HK-2 (cell line): Measurements from ENCODE around the gene ZSWIM4.
"Not testable (repeated sequence)": the region's sequence is repeated elsewhere in the genome, so short reads cannot be mapped to it uniquely, and the experiment has no call there.

Experiments
- DNase-seq: peaks from one replicate; pipeline ENCODE4 v3.0.0-alpha.2; 2018; ENCODE audit not compliant: unreplicated experiment

ZSWIM4 gene

DNA sequence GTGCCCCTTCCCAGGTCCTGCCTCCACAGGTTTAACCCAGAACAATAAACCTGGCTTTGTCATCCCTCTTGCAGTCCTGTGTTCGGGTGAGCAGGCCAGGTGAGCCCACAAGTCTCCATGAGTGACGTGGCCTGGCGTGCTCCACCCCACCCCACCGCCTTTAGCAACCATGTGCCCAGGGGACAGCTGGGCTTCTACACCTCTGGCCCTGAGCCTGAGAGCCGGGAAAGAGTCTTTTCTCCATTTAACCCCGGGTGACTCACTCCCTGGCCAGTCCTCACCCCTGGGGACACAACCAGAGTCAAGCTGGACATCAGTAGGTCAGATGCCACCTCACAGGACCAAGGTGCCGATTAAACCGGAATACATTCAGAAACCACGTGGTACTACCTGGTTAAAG, 16.8 kb upstream of the ZSWIM4 start:
- DNase-seq = no peak

DNA sequence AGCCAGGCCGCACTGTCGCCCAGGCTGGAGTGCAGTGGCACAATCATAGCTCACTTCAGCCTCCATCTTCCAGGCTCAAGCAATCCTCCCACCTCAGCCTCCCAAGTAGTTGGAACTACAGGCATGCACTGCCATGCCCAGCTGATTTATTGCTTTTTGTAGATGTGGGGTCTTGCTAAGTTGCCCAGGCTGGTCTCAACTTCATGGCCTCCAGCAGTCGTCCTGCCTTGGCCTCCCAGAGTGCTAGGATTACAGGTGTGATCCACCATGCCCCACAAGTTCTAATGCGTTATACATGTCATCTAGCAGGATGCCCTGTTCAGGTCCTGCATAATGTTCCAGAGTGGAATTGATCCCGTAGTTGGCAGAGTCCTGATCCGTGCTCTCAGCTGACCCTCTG, 16.4 kb upstream of the ZSWIM4 start:
- no peak for DNase-seq

DNA sequence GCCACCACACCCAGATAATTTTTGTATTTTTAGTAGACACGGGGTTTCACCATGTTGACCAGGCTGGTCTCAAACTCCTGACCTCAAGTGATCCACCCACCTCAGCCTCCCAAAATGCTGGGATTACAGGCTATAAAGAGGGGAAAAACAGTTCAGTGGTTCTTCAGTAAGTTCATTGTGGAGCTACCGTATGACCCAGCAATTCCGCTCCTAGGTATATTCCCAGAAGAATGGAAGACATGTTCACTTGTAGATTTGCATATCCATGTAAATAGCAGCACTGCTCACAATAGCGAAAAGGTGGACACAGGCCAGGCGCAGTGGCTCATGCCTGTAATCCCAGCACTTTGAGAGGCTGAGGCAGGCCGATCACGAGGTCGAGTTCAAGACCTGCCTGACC, 15.4 kb upstream of the ZSWIM4 start:
- DNase-seq = not testable (repeated sequence)

DNA sequence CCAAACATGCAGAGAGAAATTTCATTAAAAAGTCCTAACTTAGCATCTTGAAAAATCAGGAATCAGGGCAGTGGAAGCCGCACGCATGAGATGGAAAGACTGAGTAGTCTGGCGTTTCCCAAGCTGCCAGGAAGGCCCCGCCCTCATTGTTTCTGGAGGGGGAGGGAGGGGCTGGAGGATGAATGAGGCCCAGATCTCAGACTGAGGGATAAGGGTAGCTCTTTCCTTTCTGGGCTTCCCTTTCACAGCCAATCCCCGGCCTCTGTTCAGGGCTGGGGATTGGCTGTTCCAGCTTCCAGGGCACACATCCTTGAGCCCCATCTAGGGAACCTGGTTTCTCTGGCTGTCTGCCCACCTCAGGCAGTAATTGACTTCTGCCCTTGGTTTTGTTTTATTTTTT, 13.7 kb upstream of the ZSWIM4 start:
- peak; percentile 53 for DNase-seq

DNA sequence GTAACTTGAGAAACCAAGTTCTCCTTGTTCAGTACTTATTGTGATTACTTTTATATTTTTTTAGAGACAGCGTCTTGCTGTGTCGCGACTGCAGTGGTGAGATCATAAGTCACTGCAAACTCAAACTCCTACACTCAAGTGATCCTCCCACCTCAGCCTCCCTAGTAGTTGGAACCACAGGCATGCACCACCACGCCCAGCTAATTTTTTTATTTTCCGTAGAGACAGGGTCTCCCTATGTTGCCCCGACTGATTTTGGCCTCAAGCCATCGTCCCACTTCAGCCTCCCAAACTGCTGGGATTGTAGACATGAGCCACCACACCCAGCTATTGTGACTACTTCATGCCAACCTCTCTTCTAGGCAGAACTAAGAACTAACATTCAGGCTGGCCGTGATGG, 12.7 kb upstream of the ZSWIM4 start:
- no peak for DNase-seq

DNA sequence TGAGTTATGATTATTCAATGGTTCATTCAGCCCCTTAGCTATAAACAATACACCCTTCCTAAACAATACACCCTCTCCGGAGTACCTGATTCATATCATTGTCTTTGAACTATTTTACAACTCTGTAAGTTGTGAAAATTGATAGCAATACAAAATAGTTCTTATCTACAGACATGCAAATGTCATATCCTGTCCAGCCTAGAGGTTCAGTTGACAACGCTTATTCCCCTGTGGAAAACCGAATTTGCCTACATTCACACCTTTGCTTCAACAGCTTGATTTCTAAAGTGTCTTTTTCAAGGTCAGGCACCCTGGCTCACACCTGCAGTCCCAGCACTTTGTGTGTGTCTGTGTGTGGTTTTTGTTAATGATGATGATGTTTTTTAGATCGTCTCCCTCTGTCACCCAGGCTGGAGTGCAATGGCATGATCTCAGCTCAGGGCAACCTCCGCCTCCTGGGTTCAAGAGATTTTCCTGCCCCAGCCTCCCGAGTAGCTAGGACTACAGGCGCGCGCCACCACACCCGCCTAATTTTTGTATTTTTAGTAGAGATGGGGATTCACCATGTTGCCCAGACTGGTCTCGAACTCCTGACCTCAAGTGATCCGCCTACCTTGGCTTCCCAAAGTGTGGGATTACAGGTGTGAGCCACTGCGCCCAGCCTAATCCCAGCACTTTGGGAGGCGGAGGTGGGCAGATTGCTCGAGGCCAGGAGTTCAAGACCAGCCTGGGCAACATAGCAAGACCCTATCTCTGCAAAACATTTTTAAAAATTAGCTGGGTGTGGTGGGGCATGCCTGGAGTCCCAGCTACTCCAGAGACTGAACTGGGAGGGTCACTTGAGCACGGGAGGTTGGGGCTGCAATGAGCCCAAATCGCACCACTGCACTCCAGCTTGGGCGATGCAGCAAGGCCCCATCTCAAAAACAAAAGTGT, 11.4 kb upstream of the ZSWIM4 start:
- DNase-seq = no peak

DNA sequence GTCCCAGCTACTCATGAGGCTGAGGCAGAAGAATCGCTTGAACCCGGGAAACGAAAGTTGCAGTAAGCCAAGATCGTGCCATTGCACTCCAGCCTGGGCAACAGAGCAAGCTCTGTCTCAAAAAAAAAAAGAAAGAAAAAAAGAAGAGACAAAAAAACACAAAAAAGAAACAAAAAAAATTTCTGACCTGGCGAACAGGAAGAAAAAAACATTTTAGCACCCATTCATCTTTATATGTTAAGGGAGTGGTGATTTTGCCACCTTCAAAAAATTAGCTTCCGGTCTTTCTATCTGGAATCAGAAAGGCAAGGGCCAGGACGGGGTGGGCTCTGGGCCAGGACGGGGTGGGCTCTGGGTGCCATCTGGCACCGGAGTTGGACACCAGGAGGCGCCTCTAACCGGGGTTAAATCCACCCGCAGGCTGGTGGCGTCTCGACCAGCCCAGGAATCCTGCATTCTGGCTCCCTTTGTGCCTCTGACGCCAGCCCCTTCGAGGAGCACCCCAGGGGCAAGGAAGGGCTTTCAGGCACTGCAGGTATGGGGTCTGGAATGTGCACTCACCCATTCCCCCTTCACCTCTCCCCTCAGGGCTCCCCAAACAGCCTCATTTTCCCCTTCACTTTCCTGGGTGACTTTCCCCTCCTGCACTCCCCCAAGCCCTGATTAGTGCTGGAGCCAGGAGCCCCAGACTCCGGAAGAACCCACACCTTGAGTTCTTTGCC, 10.4 kb upstream of the ZSWIM4 start:
- no peak for DNase-seq

GRCh38 chr19:13788991-13789390, 6.3 kb upstream of the ZSWIM4 start:
- no peak for DNase-seq

GRCh38 chr19:13790354-13790753, 4.9 kb upstream of the ZSWIM4 start:
- DNase-seq = no peak

DNA sequence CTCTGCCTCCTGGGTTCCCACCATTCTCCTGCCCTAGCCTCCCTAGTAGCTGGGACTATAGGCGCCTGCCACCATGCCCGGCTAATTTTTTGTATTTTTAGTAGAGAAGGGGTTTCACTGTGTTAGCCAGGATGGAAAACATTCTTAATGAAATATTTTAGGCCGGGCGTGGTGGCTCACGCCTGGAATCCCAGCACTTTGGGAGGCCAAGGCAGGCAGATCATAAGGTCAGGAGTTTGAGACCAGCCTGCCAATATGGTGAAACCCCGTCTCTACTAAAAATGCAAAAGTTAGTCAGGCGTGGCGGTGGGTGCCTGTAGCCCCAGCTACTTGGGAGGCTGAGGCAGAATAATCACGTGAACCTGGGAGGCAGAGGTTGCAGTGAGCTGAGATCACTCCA, 1.9 kb upstream of the ZSWIM4 start:
- DNase-seq = not testable (repeated sequence)

DNA sequence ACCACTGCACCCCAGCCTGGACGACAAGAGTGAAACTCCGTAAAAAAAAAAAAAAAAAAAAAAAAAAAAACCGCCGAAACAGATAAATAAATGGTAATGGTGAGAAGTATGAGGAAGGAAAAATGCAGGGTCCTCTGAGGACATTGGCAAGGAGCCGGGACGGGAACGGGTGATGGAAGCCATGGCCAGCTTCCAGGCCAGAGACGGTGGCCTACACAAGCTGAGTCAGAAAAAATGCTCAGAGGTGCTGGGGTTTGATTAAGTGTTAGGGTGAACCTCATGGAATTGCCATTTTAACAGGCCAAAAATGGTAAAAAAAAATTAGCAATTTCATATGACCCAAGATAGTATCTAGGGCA, 866 bp upstream of the ZSWIM4 start:
- peak; percentile 59 for DNase-seq

GRCh38 chr19:13795595-13796300, 505 bp downstream of the ZSWIM4 start:
- no peak for DNase-seq

DNA sequence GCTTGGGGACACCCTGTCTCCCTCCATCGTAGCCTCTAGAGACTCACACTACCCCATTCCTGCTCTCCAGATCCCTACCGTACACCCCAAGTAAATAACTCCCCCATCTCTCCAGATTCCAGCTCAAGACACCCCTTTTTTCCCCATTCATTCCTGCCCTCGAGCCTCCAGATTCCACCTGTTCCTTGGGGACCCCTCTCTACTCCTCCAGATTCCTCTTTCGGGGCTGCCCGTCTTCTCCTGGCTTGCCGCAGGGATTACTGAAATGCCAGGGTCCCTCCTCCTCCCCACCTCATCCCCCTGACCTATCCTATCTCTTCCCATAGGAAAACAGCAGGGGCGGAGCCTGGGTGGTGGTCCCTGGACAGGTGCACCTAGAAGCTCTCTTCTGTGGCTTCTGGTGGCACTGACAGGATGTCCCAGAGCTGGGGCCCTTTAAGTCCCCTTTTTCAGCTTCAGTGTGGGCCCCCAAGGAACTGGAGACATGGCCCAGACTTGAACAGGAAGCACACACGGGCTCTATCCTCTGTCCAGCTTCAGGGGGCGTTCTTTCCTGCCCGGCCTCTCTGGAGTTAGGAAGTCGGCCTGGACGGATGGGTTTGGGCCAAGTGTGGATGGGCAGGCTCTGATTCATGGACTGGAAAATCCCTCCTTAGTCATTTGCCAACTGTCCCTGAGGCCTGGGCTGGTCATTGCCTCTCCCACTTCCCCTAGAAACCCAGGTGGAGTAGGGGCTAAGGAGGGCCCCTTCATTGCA, 1.2 kb downstream of the ZSWIM4 start:
- peak; percentile 90 for DNase-seq

GRCh38 chr19:13797058-13797440, 1.8 kb downstream of the ZSWIM4 start:
- DNase-seq = no peak

GRCh38 chr19:13797870-13798269, 2.6 kb downstream of the ZSWIM4 start:
- DNase-seq = peak; percentile 35

DNA sequence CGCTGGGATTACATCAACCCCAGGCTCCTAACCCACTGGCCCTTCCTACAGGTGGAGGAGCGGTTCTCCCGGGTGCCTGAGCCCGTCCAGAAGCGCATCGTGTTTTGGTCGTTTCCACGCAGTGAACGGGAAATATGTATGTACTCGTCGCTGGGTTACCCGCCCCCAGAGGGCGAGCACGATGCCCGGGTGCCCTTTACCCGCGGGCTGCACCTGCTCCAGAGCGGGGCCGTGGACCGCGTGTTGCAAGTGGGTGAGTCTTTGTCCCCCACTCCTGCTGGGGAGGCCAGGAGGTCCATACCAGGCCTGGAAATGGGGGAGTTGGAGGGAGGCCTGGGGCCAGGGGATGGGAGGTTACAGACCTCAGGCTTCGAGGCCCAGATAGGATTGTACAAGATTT, 4.4 kb downstream of the ZSWIM4 start:
- no peak for DNase-seq

GRCh38 chr19:13803038-13803437, 7.8 kb downstream of the ZSWIM4 start:
- no peak for DNase-seq

DNA sequence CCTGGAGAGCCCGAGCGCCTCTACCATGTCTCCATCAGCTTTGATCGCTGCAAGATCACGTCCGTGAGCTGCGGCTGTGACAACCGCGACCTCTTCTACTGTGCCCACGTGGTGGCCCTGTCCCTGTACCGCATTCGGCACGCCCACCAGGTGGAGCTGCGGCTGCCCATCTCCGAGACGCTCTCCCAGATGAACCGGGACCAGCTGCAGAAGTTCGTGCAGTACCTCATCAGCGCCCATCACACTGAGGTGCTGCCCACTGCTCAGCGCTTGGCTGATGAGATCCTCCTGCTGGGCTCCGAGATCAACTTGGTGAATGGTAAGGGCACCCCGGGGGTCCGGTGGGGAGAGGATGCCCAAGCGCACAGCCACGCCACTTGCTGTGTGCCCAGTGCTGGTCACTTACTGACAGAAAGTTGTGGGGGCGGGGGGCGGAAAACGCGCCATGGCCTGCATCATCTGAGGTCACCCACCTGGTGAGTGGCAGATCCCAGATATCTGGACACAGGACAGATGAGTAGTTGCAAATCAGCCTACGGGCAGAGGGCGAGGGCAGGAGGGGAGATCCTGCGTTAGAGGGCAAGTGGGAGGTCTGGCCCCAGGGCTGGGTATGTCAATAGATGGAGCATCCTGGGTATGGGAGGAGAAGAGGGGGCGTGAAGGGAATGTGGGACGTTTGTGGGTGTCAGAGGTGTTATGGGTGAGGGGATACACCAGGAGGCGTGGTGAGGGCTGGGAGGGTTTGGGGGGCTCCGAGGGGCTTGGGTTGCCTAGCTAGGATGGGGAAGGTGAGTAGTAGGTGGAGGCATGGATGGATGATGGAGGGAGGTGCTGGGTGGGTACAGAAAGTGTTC, 9.8 kb downstream of the ZSWIM4 start:
- no peak for DNase-seq

- no peak for DNase-seq
Measured at GRCh38 chr19:13806728-13807127, 11.5 kb downstream of the ZSWIM4 start.

DNA sequence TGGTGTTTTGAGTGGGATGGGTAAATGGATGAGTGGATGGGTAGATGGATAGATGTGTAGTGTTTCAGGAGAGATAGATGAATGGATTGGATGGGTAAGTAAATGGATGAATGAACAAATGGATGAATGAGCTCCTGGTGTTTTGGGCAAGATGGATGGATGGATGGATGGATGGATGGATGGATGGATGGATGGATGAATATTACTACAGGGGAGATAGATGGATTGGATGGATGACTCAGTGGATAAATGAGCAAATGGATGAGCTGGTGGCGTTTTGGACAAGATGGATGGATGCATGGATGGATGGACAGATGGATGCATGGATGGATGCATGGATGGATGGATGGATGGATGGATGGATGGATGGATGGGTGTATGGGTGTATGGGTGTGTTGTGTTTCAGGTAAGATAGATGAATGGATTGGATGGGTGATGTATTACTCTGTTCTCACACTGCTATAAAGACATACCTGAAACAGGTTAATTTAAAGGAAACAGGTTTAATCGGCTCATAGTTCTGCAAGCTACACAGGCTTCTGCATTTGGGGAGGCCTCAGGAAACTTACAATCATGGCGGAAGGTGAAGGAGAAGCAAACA, 12.3 kb downstream of the ZSWIM4 start:
- DNase-seq = no peak

GRCh38 chr19:13808856-13809255, 13.6 kb downstream of the ZSWIM4 start:
- no peak for DNase-seq
